Smooth muscle cell of the brain vasculature (primary cell): ENCODE data around the gene THAP12.
"Not testable (repeated sequence)": the region's sequence is repeated elsewhere in the genome, so short reads cannot be mapped to it uniquely, and the experiment has no call there.

Source experiments
- DNase-seq: peaks from one replicate; pipeline ENCODE4 v3.0.0-alpha.2; 2012; ENCODE audit warnings: low read depth, low spot score

Gene THAP12

GRCh38 chr11:76380977-76381719 lies at the start of gene THAP12, which contains the start of gene GVQW3:
Gene THAP12 (minus strand): TSS chr11:76381132. CDS start chr11:76380836, 296 bp downstream.
Gene GVQW3 (plus strand): TSS chr11:76381323. CDS start chr11:76381829, 506 bp downstream.
- DNase-seq: peak; percentile 95

GRCh38 chr11:76426660-76427059 lies 45.7 kb upstream of the THAP12 start:
- no peak for DNase-seq

- DNase-seq: no peak
These were observed 44.0 kb upstream of the THAP12 start for GRCh38 chr11:76424891-76425290.

- DNase-seq: no peak
These were observed 43.4 kb upstream of the THAP12 start for GRCh38 chr11:76424379-76424778.

GRCh38 chr11:76419896-76420295 lies 39.0 kb upstream of the THAP12 start:
- DNase-seq: no peak

GRCh38 chr11:76415073-76415472 lies 34.1 kb upstream of the THAP12 start:
- DNase-seq: no peak

- no peak for DNase-seq
These were observed 30.0 kb upstream of the THAP12 start for GRCh38 chr11:76410851-76411357.

- DNase-seq: no peak
These were observed 27.4 kb upstream of the THAP12 start for GRCh38 chr11:76408171-76408965.

- DNase-seq: no peak
These were observed 25.4 kb upstream of the THAP12 start for GRCh38 chr11:76406359-76406758.

- DNase-seq: not testable (repeated sequence)
These were observed 20.6 kb upstream of the THAP12 start for GRCh38 chr11:76401484-76401883.

GRCh38 chr11:76400967-76401366 lies 20.0 kb upstream of the THAP12 start:
- no peak for DNase-seq

- no peak for DNase-seq
These were observed 16.5 kb upstream of the THAP12 start for GRCh38 chr11:76397383-76397782.

GRCh38 chr11:76395296-76395695 lies 14.4 kb upstream of the THAP12 start:
- DNase-seq: no peak

GRCh38 chr11:76394411-76394810 lies 13.5 kb upstream of the THAP12 start:
- no peak for DNase-seq

GRCh38 chr11:76392870-76393269 lies 11.9 kb upstream of the THAP12 start:
- DNase-seq: no peak

GRCh38 chr11:76391811-76392475 lies 11.0 kb upstream of the THAP12 start:
- DNase-seq: no peak

GRCh38 chr11:76391021-76391420 lies 10.1 kb upstream of the THAP12 start:
- DNase-seq: no peak

GRCh38 chr11:76388408-76388807 lies 7.5 kb upstream of the THAP12 start:
- no peak for DNase-seq

GRCh38 chr11:76385903-76386302 lies 5.0 kb upstream of the THAP12 start:
- no peak for DNase-seq

- DNase-seq: no peak
These were observed 1.3 kb upstream of the THAP12 start for GRCh38 chr11:76382209-76382608.

GRCh38 chr11:76380159-76380976 lies 564 bp downstream of the THAP12 start:
- DNase-seq: no peak
